H1 (cell line): ENCODE results near the gene RMND5B. TPM values are rescaled to one million over a fixed set of nuclear protein-coding genes. Genes with fewer than 3 reads are reported as not detected.

ENCODE experiments used
- MAFK ChIP-seq: IDR thresholded peaks from 2 replicates; pipeline ENCODE4 v1.6.1; 2012; ENCODE audit warnings: low read depth, mild to moderate bottlenecking, improper control_type of control experiment, low read length
- NANOG ChIP-seq: IDR thresholded peaks from 2 replicates; pipeline ENCODE4 v1.6.1; 2011; ENCODE audit warnings: low read length, low read depth, mild to moderate bottlenecking, inconsistent platforms; ENCODE audit not compliant: insufficient read depth, poor library complexity, severe bottlenecking
- RXRA ChIP-seq: IDR thresholded peaks from 2 replicates; pipeline ENCODE4 v1.6.1; 2011; ENCODE audit warnings: low read depth, mild to moderate bottlenecking, low read length, moderate library complexity; ENCODE audit not compliant: insufficient read depth
- SIN3A ChIP-seq, 2 experiments: IDR thresholded peaks in 1 of 2; conservative IDR thresholded peaks in 1 of 2; 2 replicates each; pipeline ENCODE4 v1.6.1; 2011 to 2012; ENCODE audit warnings: low read length in 2 of 2, improper control_type of control experiment in 1 of 2, low read depth in 1 of 2, mild to moderate bottlenecking in 1 of 2
- polyA plus RNA-seq, 7 experiments: library from polyadenylated mRNA; depleted of rRNA in 3 of 7; stranded (reverse) in 5 of 7; unstranded in 2 of 7; fragments of >200 nt in 5 of 7; fragments of 200-250 nt in 2 of 7; gene quantifications; 1 replicate in 5 of 7; 2 replicates in 1 of 7; 4 replicates in 1 of 7; pipeline versions ENCODE4 v1.2.1 to v1.2.3, GENCODE V29; 2011 to 2013; ENCODE audit warnings: missing spikeins in 2 of 7, mixed read lengths in 2 of 7
- total RNA-seq: library from RNA; stranded (reverse); fragmentation: NEBNext Ultra II Directional; extraction: Animal tissue kit (Norgen Biotek cat#: 25700); gene quantifications from 2 replicates; pipeline ENCODE4 v1.2.1, GENCODE V29; 2021
- TF ChIP-seq, protein P1 (sequence below), 3 experiments: IDR thresholded peaks; 1 replicate in 2 of 3; 2 replicates in 1 of 3; pipeline versions ENCODE4 v1.5.1 to v1.6.1; 2011; ENCODE audit warnings: low read length in 3 of 3, mild to moderate bottlenecking in 3 of 3, inconsistent platforms in 2 of 3, low read depth in 1 of 3, moderate library complexity in 1 of 3; ENCODE audit not compliant: insufficient read depth in 1 of 3; ENCODE audit errors: control extremely low read depth in 1 of 3

The RMND5B gene
- total and polyA plus RNA-seq, 2 of the 8 experiments (the other 6 are each of a cell fraction or from before 2014, with no cell fraction given) = 75.9 to 90.2 TPM

DNA sequence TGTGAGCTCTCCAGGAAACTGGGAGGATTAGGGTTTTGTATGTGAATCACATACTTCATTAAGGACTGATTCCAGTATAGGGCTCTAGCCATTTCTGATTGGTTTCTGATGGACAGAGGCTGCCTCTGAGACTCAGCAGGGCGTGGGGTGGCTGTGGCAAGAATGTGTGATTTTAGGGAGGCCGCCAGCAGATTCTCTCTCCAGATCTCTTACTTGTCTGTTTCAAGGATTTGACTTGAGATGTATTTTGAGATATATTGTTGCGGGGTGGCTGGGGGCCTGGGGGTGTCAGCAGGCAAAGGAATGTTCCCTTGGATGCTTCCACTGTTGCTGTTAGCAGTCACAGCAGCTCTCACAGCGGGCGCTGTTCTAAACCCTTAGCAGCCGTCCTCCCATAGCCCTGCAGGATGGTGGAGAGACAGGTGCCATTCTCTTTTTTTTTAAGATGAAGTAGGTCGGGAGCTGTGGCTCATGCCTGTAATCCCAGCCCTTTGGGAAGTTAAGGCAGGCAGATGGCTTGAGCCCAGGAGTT is 65.5 kb downstream of the RMND5B start (continued):
- no peak for TF ChIP-seq MAFK
- no peak for TF ChIP-seq NANOG
- TF ChIP-seq RXRA = no peak
- TF ChIP-seq, protein P1, sequence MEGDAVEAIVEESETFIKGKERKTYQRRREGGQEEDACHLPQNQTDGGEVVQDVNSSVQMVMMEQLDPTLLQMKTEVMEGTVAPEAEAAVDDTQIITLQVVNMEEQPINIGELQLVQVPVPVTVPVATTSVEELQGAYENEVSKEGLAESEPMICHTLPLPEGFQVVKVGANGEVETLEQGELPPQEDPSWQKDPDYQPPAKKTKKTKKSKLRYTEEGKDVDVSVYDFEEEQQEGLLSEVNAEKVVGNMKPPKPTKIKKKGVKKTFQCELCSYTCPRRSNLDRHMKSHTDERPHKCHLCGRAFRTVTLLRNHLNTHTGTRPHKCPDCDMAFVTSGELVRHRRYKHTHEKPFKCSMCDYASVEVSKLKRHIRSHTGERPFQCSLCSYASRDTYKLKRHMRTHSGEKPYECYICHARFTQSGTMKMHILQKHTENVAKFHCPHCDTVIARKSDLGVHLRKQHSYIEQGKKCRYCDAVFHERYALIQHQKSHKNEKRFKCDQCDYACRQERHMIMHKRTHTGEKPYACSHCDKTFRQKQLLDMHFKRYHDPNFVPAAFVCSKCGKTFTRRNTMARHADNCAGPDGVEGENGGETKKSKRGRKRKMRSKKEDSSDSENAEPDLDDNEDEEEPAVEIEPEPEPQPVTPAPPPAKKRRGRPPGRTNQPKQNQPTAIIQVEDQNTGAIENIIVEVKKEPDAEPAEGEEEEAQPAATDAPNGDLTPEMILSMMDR (IDR thresholded peaks at IDR 0.05; ENCODE audit: control extremely low read depth in 1 of 3, insufficient read depth in 1 of 3, low read depth in 1 of 3, low read length in 3 of 3) = no peak
- no peak for TF ChIP-seq SIN3A (conservative IDR thresholded peaks at IDR 0.05 in 1 of 2, IDR thresholded peaks at IDR 0.05 in 1 of 2; ENCODE audit: low read depth in 1 of 2, low read length in 2 of 2)
